Kidney (tissue), 14 donors: ENCODE measurements around the gene NF1. TPM values are rescaled to one million over a fixed set of nuclear protein-coding genes. Genes with fewer than 3 reads are reported as not detected.

Experiments
- DNase-seq, 5 donors: peaks; one replicate each; pipeline ENCODE4 v3.0.0-alpha.2; 2013 to 2020
- FAIRE-seq: peaks from 2 replicates; lab custom pipeline; 2012; peaks lifted over from hg19 to GRCh38; lab: Jason Lieb, UNC
- H3K27ac ChIP-seq, 2 donors: one replicate each; pipeline ENCODE4 v1.7.0; 2013; ENCODE audit warnings: low read depth in 2 of 2, low read length in 2 of 2, inconsistent platforms in 1 of 2
- H3K27me3 ChIP-seq: one replicate; pipeline ENCODE4 v1.7.1; 2013; ENCODE audit warnings: low read length, inconsistent platforms; ENCODE audit not compliant: control insufficient read depth, insufficient read depth
- H3K36me3 ChIP-seq, 3 donors: one replicate each; pipeline versions ENCODE4 v1.7.0 to v1.7.1; 2013; ENCODE audit warnings: low read length in 3 of 3, control low read depth in 1 of 3, inconsistent platforms in 1 of 3; ENCODE audit not compliant: insufficient read depth in 3 of 3, control insufficient read depth in 2 of 3
- H3K4me1 ChIP-seq, 3 donors: one replicate each; pipeline versions ENCODE4 v1.7.0 to v1.7.1; 2013; ENCODE audit warnings: low read length in 3 of 3, inconsistent platforms in 1 of 3, low read depth in 1 of 3; ENCODE audit not compliant: control insufficient read depth in 2 of 3, insufficient read depth in 2 of 3
- H3K4me3 ChIP-seq, 3 donors: one replicate each; pipeline versions ENCODE4 v1.7.0 to v1.8.1; 2013; ENCODE audit warnings: low read length in 3 of 3, control low read depth in 1 of 3, inconsistent platforms in 1 of 3
- H3K9ac ChIP-seq, 3 donors: one replicate each; pipeline versions ENCODE4 v1.7.0 to v1.7.1; 2013; ENCODE audit warnings: low read length in 3 of 3, control low read depth in 1 of 3, inconsistent platforms in 1 of 3
- H3K9me3 ChIP-seq, 3 donors: one replicate each; pipeline versions ENCODE4 v1.7.0 to v1.7.1; 2013; ENCODE audit warnings: low read length in 3 of 3, control low read depth in 1 of 3, inconsistent platforms in 1 of 3; ENCODE audit not compliant: control insufficient read depth in 2 of 3, insufficient read depth in 1 of 3
- CTCF ChIP-seq: IDR thresholded peaks from 3 replicates; pipeline ENCODE4 v1.5.1; 2012; ENCODE audit warnings: mild to moderate bottlenecking, moderate library complexity, borderline replicate concordance; ENCODE audit not compliant: insufficient read depth; ENCODE audit errors: extremely low read depth
- intact Hi-C: fragments of 100-400 bp; cut with DNase I; formaldehyde crosslinking; loops from one replicate; pipeline ENCODE4 v1.11.1; 2022
- polyA plus RNA-seq: library from polyadenylated mRNA; stranded (reverse); fragments of 350-450 nt; fragmentation: Illumina TruSeq; extraction: RNeasy Lipid Tissue Mini Kit (QIAGEN cat#74804); gene quantifications from one replicate; pipeline ENCODE4 v1.2.3, GENCODE V29; 2014; ENCODE audit warnings: low read depth, low replicate concordance; ENCODE audit not compliant: insufficient read depth
- total RNA-seq: library from RNA; stranded (reverse); fragmentation: NEBNext Ultra II Directional; extraction: Animal tissue kit (Norgen Biotek cat#: 25700); gene quantifications from one replicate; pipeline ENCODE4 v1.2.1, GENCODE V29; 2021
- donor health status: control.
- donor health status: control.
- donor health status: control.
- donor health status: control.
- donor health status: control.
- donor health status: DM: yes; HTN: yes; CAD: no.
- donor health status: Normal renal cell carcinoma (clear cell type).

NF1 gene
- total and polyA plus RNA-seq, 2 donors from 2014 or later = 7.8 to 61.3 TPM

- H3K4me3 ChIP-seq = no peak overlapping the region
- H3K27ac ChIP-seq = no peak overlapping the region
- no peaks in the 10 kb centered on the region for H3K4me1 ChIP-seq
- H3K36me3 ChIP-seq = no peaks in the 10 kb centered on the region
- DNase-seq (no peak), FAIRE-seq (no peak)
- H3K9ac ChIP-seq = no peak overlapping the region
- H3K9me3 ChIP-seq = no peaks in the 10 kb centered on the region
- TF ChIP-seq CTCF = no peak
- intact Hi-C loops = no loop called here
- H3K27me3 ChIP-seq = no peaks in the 10 kb centered on the region
These were observed 198.8 kb downstream of the NF1 start for GRCh38 chr17:31293581-31293980.

DNA sequence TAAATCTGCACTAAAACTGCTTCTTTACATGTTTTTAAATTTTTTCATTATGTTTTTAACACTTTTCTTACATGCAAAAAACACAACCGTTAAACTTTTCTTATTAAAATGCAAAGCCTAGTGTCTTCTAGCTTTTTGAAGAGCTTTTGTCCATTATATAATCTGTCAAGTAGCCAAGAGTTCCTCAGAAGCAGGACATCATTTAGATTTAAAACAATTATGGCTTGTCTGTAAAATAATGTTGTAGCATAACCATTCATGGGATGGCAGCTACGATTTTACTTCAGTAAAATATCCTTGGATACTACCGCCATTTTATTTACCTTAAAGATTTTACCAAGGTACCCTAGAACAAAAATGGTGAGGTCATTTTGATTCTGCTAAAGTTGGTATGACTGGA lies 199.5 kb downstream of the NF1 start:
- no peak for DNase-seq
- intact Hi-C loops = no loop called here
- Histone ChIP-seq H3K9me3 (no peaks in the 10 kb centered on the region), H3K9ac (no peak overlapping the region), H3K36me3 (no peaks in the 10 kb centered on the region), H3K4me3 (no peak overlapping the region), H3K27ac (no peak overlapping the region), H3K27me3 (no peaks in the 10 kb centered on the region), H3K4me1 (no peaks in the 10 kb centered on the region)
- no peak for FAIRE-seq
- no peak for TF ChIP-seq CTCF

GRCh38 chr17:31294820-31295488 lies 200.2 kb downstream of the NF1 start:
- H3K9me3 ChIP-seq = no peaks in the 10 kb centered on the region
- intact Hi-C loops = no loop called here
- no peak for FAIRE-seq

More at GRCh38 chr17:31294820-31295488, 200.2 kb downstream of the NF1 start:
- Histone ChIP-seq H3K9ac (no peak overlapping the region), H3K27ac (no peak overlapping the region), H3K36me3 (no peaks in the 10 kb centered on the region), H3K4me1 (no peaks in the 10 kb centered on the region), H3K4me3 (no peak overlapping the region), H3K27me3 (no peaks in the 10 kb centered on the region)
- DNase-seq = no peak
- TF ChIP-seq CTCF = no peak
